Activated naive CD4-positive, alpha-beta T cell treated with anti-CD3 and anti-CD28 coated beads for 36 hours (primary cell): ENCODE measurements around the gene MT2A. TPM values are rescaled to one million over a fixed set of nuclear protein-coding genes. Genes with fewer than 3 reads are reported as not detected.

Source experiments
- CTCF ChIA-PET: fragments of 350-600 bp; sonication (Branson Sonifier 250); formaldehyde crosslinking; loops from one replicate; lab custom pipeline; 2021; ENCODE audit warnings: antibody characterized with exemption; lab: Charles Lee
- DNase-seq: peaks from one replicate; pipeline ENCODE4 v3.0.0-alpha.2; 2020
- H3K27ac Mint-ChIP-seq: one replicate; pipeline ENCODE4 v1.8.0; 2021; ENCODE audit warnings: mild to moderate bottlenecking, mixed read lengths
- H3K27me3 Mint-ChIP-seq: one replicate; pipeline ENCODE4 v1.8.0; 2021; ENCODE audit warnings: low read depth, mixed read lengths
- H3K36me3 Mint-ChIP-seq: one replicate; pipeline ENCODE4 v1.8.0; 2021; ENCODE audit warnings: low read depth, mixed read lengths
- H3K4me1 Mint-ChIP-seq: one replicate; pipeline ENCODE4 v1.8.0; 2021; ENCODE audit warnings: low read depth, mixed read lengths
- H3K4me3 Mint-ChIP-seq: one replicate; pipeline ENCODE4 v1.8.0; 2021; ENCODE audit warnings: mild to moderate bottlenecking, moderate library complexity, mixed read lengths
- H3K9me3 Mint-ChIP-seq: one replicate; pipeline ENCODE4 v1.8.0; 2021; ENCODE audit warnings: mixed read lengths
- intact Hi-C: fragments of 100-400 bp; cut with micrococcal nuclease; formaldehyde crosslinking; loops from one replicate; pipeline ENCODE4 v1.15.1; 2023
- total RNA-seq, 2 experiments: library from RNA; stranded (reverse); gene quantifications; one replicate each; pipeline ENCODE4 v1.2.3, GENCODE V29; 2021

The MT2A gene
- total RNA-seq, 2 experiments from 2014 or later: 95.7 to 130 TPM

DNA sequence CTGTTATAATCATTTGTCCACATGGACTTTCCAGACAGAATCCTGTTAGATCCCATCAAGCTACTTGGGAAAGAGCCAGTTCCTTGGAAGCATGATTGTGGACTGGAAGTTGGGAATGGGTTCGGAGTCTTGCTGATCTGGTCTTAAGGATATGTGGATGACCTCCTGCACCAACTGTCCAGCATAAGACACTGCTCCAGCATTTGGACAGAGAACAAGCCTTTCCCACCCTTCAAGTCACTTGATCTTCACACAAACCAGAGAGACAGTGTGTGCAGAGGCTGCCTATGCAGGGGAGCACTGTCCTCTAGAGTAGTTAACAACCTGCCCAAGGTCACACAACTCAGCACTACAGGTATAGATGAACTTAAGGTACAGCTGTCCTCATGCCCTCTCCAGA is 37.5 kb downstream of the MT2A start:
- Mint-ChIP-seq H3K4me1 (peaks cover 18% of the 10 kb centered on the region), H3K9me3 (no peaks in the 10 kb centered on the region), H3K4me3 (no peak overlapping the region), H3K27ac (no peak overlapping the region), H3K27me3 (peaks cover 28% of the 10 kb centered on the region), H3K36me3 (no peaks in the 10 kb centered on the region)
- no peak for DNase-seq
- CTCF ChIA-PET: interaction anchor here (0.9 kb wide), 1 partner anchor 56 kb away, joined by 5 read pairs; no protein-coding TSS in a partner anchor
- intact Hi-C loops: no loop called here

GRCh38 chr16:56647641-56648431 is 39.5 kb downstream of the MT2A start:
- Mint-ChIP-seq H3K4me1 (peaks cover 14% of the 10 kb centered on the region), H3K27ac (no peak overlapping the region), H3K4me3 (no peak overlapping the region), H3K36me3 (no peaks in the 10 kb centered on the region), H3K27me3 (peaks cover 21% of the 10 kb centered on the region), H3K9me3 (no peaks in the 10 kb centered on the region)
- CTCF ChIA-PET: interaction anchor here (0.5 kb wide), 1 partner anchor 38 kb away, joined by 3 read pairs; no protein-coding TSS in a partner anchor
- intact Hi-C loops: no loop called here
- DNase-seq: no peak

DNA sequence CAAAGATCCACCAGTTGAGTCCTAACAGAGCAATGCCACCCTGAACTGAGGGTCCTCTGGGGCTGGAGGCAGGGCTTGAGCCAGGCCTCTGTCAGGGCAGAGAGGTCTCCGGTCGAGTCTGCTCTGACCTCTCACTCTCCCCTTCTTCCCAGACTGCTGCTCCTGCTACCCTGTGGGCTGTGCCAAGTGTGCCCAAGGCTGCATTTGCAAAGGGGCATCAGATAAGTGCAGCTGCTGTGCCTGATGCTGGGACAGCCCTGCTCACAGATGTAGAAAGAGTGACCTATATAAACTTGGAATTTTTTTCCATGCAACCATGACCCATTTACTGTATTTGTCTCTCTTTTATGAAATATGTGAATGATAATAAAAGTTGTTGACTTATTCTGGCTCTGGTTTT is 40.9 kb downstream of the MT2A start:
- Mint-ChIP-seq H3K36me3 (no peaks in the 10 kb centered on the region), H3K4me3 (no peak overlapping the region), H3K4me1 (peaks cover 1% of the 10 kb centered on the region), H3K27ac (no peak overlapping the region), H3K27me3 (peaks cover 20% of the 10 kb centered on the region), H3K9me3 (no peaks in the 10 kb centered on the region)
- CTCF ChIA-PET: interaction anchor here (0.9 kb wide), 1 partner anchor 75 kb away, joined by 3 read pairs; no protein-coding TSS in a partner anchor
- intact Hi-C loops: no loop called here
- no peak for DNase-seq

- H3K9me3 Mint-ChIP-seq: no peaks in the 10 kb centered on the region
- no peak for DNase-seq
- CTCF ChIA-PET: no interaction called here
- no peaks in the 10 kb centered on the region for H3K4me1 Mint-ChIP-seq
- peaks cover 20% of the 10 kb centered on the region for H3K27me3 Mint-ChIP-seq
- H3K4me3 Mint-ChIP-seq: no peak overlapping the region
- H3K36me3 Mint-ChIP-seq: no peaks in the 10 kb centered on the region
- no peak overlapping the region for H3K27ac Mint-ChIP-seq
- intact Hi-C loops: no loop called here
Measured at GRCh38 chr16:56649820-56650219, 41.4 kb downstream of the MT2A start.

- intact Hi-C loops: no loop called here
- H3K27me3 Mint-ChIP-seq: peaks cover 20% of the 10 kb centered on the region
- no peak within 1 kb of the TSS for H3K27ac Mint-ChIP-seq
- DNase-seq: no peak
- H3K36me3 Mint-ChIP-seq: no peaks in the 10 kb centered on the region
- H3K9me3 Mint-ChIP-seq: no peaks in the 10 kb centered on the region
- H3K4me3 Mint-ChIP-seq: no peak within 1 kb of the TSS
- CTCF ChIA-PET: no interaction called here
- H3K4me1 Mint-ChIP-seq: no peaks in the 10 kb centered on the region
Measured at GRCh38 chr16:56651586-56651985, 43.2 kb downstream of the MT2A start, which contains the start of gene MT1B. Gene MT1B, plus strand, starts transcription at chr16:56651886. Its CDS starts 68 bp downstream, at chr16:56651954.

DNA sequence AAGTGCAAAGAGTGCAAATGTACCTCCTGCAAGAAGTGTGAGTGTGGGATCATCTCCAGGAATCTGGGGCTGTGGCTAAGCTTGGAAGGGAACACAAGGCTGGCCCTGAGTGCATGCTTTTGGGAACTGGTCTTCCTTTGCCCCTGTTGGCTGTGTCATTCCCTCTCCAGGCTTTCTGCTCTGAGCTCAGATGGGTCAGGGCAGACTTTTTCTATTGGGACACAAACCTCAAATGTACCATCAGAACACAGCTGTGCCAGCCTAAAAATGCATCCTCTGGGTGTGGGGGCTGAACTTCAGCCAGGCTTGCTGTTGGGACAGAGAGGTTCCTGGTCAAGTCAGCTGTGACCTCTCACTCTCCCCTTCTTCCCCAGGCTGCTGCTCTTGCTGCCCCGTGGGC is 44.2 kb downstream of the MT2A start:
- Mint-ChIP-seq H3K9me3 (no peaks in the 10 kb centered on the region), H3K4me1 (peaks cover 3% of the 10 kb centered on the region), H3K27ac (no peak overlapping the region), H3K27me3 (peaks cover 16% of the 10 kb centered on the region), H3K4me3 (no peak overlapping the region), H3K36me3 (no peaks in the 10 kb centered on the region)
- intact Hi-C loops: no loop called here
- DNase-seq: no peak
- CTCF ChIA-PET: interaction anchor here (0.6 to 1.1 kb wide), 2 partner anchors 21 to 75 kb away, joined by 3 read pairs; no protein-coding TSS in a partner anchor

DNA sequence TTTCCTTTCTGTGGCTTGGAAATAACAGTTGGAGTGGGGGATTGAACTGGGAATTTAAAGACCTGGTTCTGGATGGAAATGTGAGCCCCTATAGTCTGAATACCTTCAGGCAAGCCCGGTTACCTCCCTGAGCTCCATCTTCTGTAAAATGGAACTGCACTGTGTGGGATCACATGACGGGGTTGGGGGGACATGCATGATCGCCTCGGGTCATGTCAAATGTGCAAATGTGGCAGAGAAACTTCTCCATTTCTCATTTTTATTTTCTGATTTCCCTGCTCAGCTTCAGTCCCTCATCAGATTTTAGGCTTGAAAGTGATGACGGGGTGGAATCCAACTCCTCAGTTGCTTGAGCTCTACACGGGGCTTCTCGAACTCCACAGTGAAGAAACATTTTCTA is 44.8 kb downstream of the MT2A start:
- Mint-ChIP-seq H3K4me3 (no peak overlapping the region), H3K27me3 (peaks cover 13% of the 10 kb centered on the region), H3K9me3 (no peaks in the 10 kb centered on the region), H3K4me1 (peaks cover 8% of the 10 kb centered on the region), H3K27ac (no peak overlapping the region), H3K36me3 (no peaks in the 10 kb centered on the region)
- DNase-seq: no peak
- intact Hi-C loops: no loop called here
- CTCF ChIA-PET: interaction anchor here (0.6 to 1.1 kb wide), 2 partner anchors 20 to 76 kb away, joined by 3 read pairs; no protein-coding TSS in a partner anchor

GRCh38 chr16:56657555-56658326 is 49.4 kb downstream of the MT2A start, which contains the start of gene MT1F:
Gene MT1F, plus strand, starts transcription at chr16:56657959. Its CDS starts 100 bp downstream, at chr16:56658059.
- intact Hi-C loops: loop anchor here (1.0 to 5.0 kb wide), 4 partner anchors 14 to 49 kb away; partner anchors contain the start of genes MT1X and MT2A
- CTCF ChIA-PET: interaction anchor here (0.9 kb wide), 1 partner anchor 44 kb away, joined by 5 read pairs; no protein-coding TSS in a partner anchor
- Mint-ChIP-seq H3K27ac (peak within 1 kb of the TSS; percentile 41), H3K36me3 (no peaks in the 10 kb centered on the region), H3K4me3 (peak within 1 kb of the TSS; percentile 91), H3K4me1 (peaks cover 18% of the 10 kb centered on the region), H3K27me3 (no peaks in the 10 kb centered on the region), H3K9me3 (no peaks in the 10 kb centered on the region)
- peak; percentile 83 for DNase-seq

GRCh38 chr16:56658327-56658875 is 50.0 kb downstream of the MT2A start:
- peak overlapping the region; percentile 91 for H3K4me3 Mint-ChIP-seq
- CTCF ChIA-PET: interaction anchor here (0.9 kb wide), 1 partner anchor 43 kb away, joined by 5 read pairs; no protein-coding TSS in a partner anchor
- H3K27me3 Mint-ChIP-seq: no peaks in the 10 kb centered on the region
- no peak for DNase-seq
- H3K36me3 Mint-ChIP-seq: no peaks in the 10 kb centered on the region
- H3K4me1 Mint-ChIP-seq: peaks cover 20% of the 10 kb centered on the region
- intact Hi-C loops: loop anchor here (5.0 kb wide), 1 partner anchor 44 kb away; no protein-coding TSS in a partner anchor
- H3K27ac Mint-ChIP-seq: no peak overlapping the region
- no peaks in the 10 kb centered on the region for H3K9me3 Mint-ChIP-seq

Other genes starting within 250 kb of the MT2A start
- 10 to 100 TPM; 26.7 to 33.0 TPM for gene AMFR, start 183.0 kb upstream of the MT2A start, total RNA-seq
- gene NUDT21, start 157.3 kb upstream of the MT2A start, total RNA-seq: 100 to 1,000 TPM; 324 to 330 TPM
- gene OGFOD1, start 157.0 kb upstream of the MT2A start, total RNA-seq: 10 to 100 TPM; 48.5 to 50.6 TPM
- gene BBS2, start 88.6 kb upstream of the MT2A start, total RNA-seq: 10 to 100 TPM; 18.0 to 19.2 TPM
- not detected for gene MT4, start 43.5 kb upstream of the MT2A start, total RNA-seq
- 1 to 10 TPM in 1 of 2 experiments, under 1 TPM in 1; 0.64 to 1.6 TPM for gene MT3, start 19.1 kb upstream of the MT2A start, total RNA-seq
- 10 to 100 TPM; 12.2 to 12.4 TPM for gene MT1E, start 17.2 kb downstream of the MT2A start, total RNA-seq
- not detected for gene MT1M, start 24.1 kb downstream of the MT2A start, total RNA-seq
- not detected for gene MT1A, start 30.1 kb downstream of the MT2A start, total RNA-seq
- not detected for gene MT1B, start 43.3 kb downstream of the MT2A start, total RNA-seq
- gene MT1F, start 49.4 kb downstream of the MT2A start, total RNA-seq: 1 to 10 TPM; 5.4 to 6.4 TPM
- gene MT1G, start 59.5 kb downstream of the MT2A start, total RNA-seq: 10 to 100 TPM; 22.4 to 23.8 TPM
- gene MT1H, start 61.2 kb downstream of the MT2A start, total RNA-seq: 1 to 10 TPM; 5.4 to 7.4 TPM
- gene MT1X, start 73.9 kb downstream of the MT2A start, total RNA-seq: 10 to 100 TPM; 49.9 to 57.9 TPM
- 100 to 1,000 TPM; 161 to 172 TPM for gene NUP93, start 121.5 kb downstream of the MT2A start, total RNA-seq